ACHN (cell line): Measurements from ENCODE around the gene USP36.
"Not testable (repeated sequence)": the region's sequence is repeated elsewhere in the genome, so short reads cannot be mapped to it uniquely, and the experiment has no call there.

ENCODE experiments used
- DNase-seq: peaks from one replicate; pipeline ENCODE4 v3.0.0-alpha.2; 2015
- in situ Hi-C: cut with HindIII; loops from 2 replicates; pipeline ENCODE4 v1.10.0; 2017; ENCODE audit warnings: low sequenced_read_pairs, low pct_ligation_motif_present, low pct_unique_long_range_greater_than_20kb

USP36 gene

GRCh38 chr17:78875363-78876093 is 34.9 kb upstream of the USP36 start:
- no peak for DNase-seq
- in situ Hi-C loops = no loop called here

- peak; percentile 46 for DNase-seq
- in situ Hi-C loops = no loop called here
Measured at GRCh38 chr17:78873519-78874340, 33.1 kb upstream of the USP36 start.

GRCh38 chr17:78872486-78872885 is 31.9 kb upstream of the USP36 start:
- DNase-seq = no peak
- in situ Hi-C loops = no loop called here

GRCh38 chr17:78870621-78871020 is 30.0 kb upstream of the USP36 start:
- DNase-seq = no peak
- in situ Hi-C loops = no loop called here

GRCh38 chr17:78868391-78868790 is 27.8 kb upstream of the USP36 start:
- no peak for DNase-seq
- in situ Hi-C loops = no loop called here

- in situ Hi-C loops, DNase-seq: not testable (repeated sequence)
Measured at GRCh38 chr17:78867046-78867445, 26.4 kb upstream of the USP36 start.

GRCh38 chr17:78865682-78866390 is 25.2 kb upstream of the USP36 start:
- in situ Hi-C loops = no loop called here
- peak; percentile 85 for DNase-seq

- in situ Hi-C loops = no loop called here
- no peak for DNase-seq
Measured at GRCh38 chr17:78864117-78864516, 23.5 kb upstream of the USP36 start.

- in situ Hi-C loops = no loop called here
Measured at GRCh38 chr17:78862073-78863023, 21.7 kb upstream of the USP36 start.

GRCh38 chr17:78861229-78861628 is 20.6 kb upstream of the USP36 start:
- in situ Hi-C loops = no loop called here
- no peak for DNase-seq

More at GRCh38 chr17:78862073-78863023, 21.7 kb upstream of the USP36 start:
- peak; percentile 98 for DNase-seq

- in situ Hi-C loops = no loop called here
- DNase-seq = no peak
Measured at GRCh38 chr17:78859051-78859450, 18.4 kb upstream of the USP36 start.

- in situ Hi-C loops = no loop called here
- DNase-seq = no peak
Measured at GRCh38 chr17:78857266-78857665, 16.7 kb upstream of the USP36 start.

- in situ Hi-C loops = no loop called here
- DNase-seq = no peak
Measured at GRCh38 chr17:78855561-78856165, 15.0 kb upstream of the USP36 start.

- in situ Hi-C loops = no loop called here
- no peak for DNase-seq
Measured at GRCh38 chr17:78854508-78854907, 13.9 kb upstream of the USP36 start.

GRCh38 chr17:78853926-78854394 is 13.3 kb upstream of the USP36 start:
- no peak for DNase-seq

GRCh38 chr17:78852709-78853121 is 12.1 kb upstream of the USP36 start:
- in situ Hi-C loops = no loop called here
- DNase-seq = no peak

More at GRCh38 chr17:78853926-78854394, 13.3 kb upstream of the USP36 start:
- in situ Hi-C loops = no loop called here

GRCh38 chr17:78849026-78849425 is 8.4 kb upstream of the USP36 start:
- DNase-seq = no peak
- in situ Hi-C loops = no loop called here

- DNase-seq = no peak
- in situ Hi-C loops = no loop called here
Measured at GRCh38 chr17:78847052-78847451, 6.4 kb upstream of the USP36 start.
